CD4-positive, alpha-beta T cell (primary cell): Measurements from ENCODE around the gene E2F3. TPM values are rescaled to one million over a fixed set of nuclear protein-coding genes. Genes with fewer than 3 reads are reported as not detected.

Experiments used
- ATAC-seq: fragments of 200-7000 bp; cut with Tn5 transposase; one replicate; pipeline ENCODE4 v1.10.0; 2022; ENCODE audit warnings: mild to moderate bottlenecking; ENCODE audit not compliant: poor library complexity
- CTCF ChIA-PET: fragments of 350-600 bp; sonication (Branson Sonifier 250); formaldehyde crosslinking; loops from one replicate; lab custom pipeline; 2021; ENCODE audit warnings: antibody characterized with exemption, inconsistent platforms; lab: Charles Lee
- POLR2A ChIA-PET: fragments of 350-600 bp; sonication (Branson Sonifier 250); formaldehyde crosslinking; loops from one replicate; lab custom pipeline; 2021; ENCODE audit warnings: antibody characterized with exemption, inconsistent platforms; lab: Charles Lee
- DNase-seq, 14 experiments: peaks; one replicate each; pipeline ENCODE4 v3.0.0-alpha.2; 2013 to 2020; ENCODE audit warnings: mixed read lengths in 2 of 14
- H3K27ac ChIP-seq, 2 donors: one replicate each; pipeline versions ENCODE4 v1.5.1 to v1.7.0; 2013; ENCODE audit warnings: low read length in 2 of 2, low read depth in 1 of 2, mild to moderate bottlenecking in 1 of 2
- H3K27me3 ChIP-seq, 2 experiments: 1 replicate in 1 of 2; 2 replicates in 1 of 2; pipeline versions ENCODE4 v1.6.1 to v1.7.0; 2013; ENCODE audit warnings: low read length in 2 of 2, control low read depth in 1 of 2, mild to moderate bottlenecking in 1 of 2, moderate library complexity in 1 of 2; ENCODE audit not compliant: insufficient read depth in 2 of 2, control insufficient read depth in 1 of 2
- H3K36me3 ChIP-seq: one replicate; pipeline ENCODE4 v1.6.1; 2013; ENCODE audit warnings: low read length, control low read depth; ENCODE audit not compliant: insufficient read depth
- H3K4me1 ChIP-seq: one replicate; pipeline ENCODE4 v1.6.1; 2013; ENCODE audit warnings: low read length, control low read depth; ENCODE audit not compliant: insufficient read depth
- H3K4me3 ChIP-seq: one replicate; pipeline ENCODE4 v1.5.1; 2013; ENCODE audit warnings: mild to moderate bottlenecking, low read length, moderate library complexity
- H3K9me3 ChIP-seq, 2 experiments: 1 replicate in 1 of 2; 2 replicates in 1 of 2; pipeline versions ENCODE4 v1.6.1 to v1.7.0; 2013; ENCODE audit warnings: low read length in 2 of 2, mild to moderate bottlenecking in 2 of 2, control low read depth in 1 of 2, moderate library complexity in 1 of 2; ENCODE audit not compliant: control insufficient read depth in 1 of 2, insufficient read depth in 1 of 2
- H3K27ac Mint-ChIP-seq: one replicate; pipeline ENCODE4 v1.8.0; 2020; ENCODE audit warnings: mixed read lengths
- H3K27me3 Mint-ChIP-seq: one replicate; pipeline ENCODE4 v1.8.0; 2021; ENCODE audit warnings: mixed read lengths
- H3K36me3 Mint-ChIP-seq: one replicate; pipeline ENCODE4 v1.8.0; 2021; ENCODE audit warnings: low read depth, mixed read lengths
- H3K4me1 Mint-ChIP-seq: one replicate; pipeline ENCODE4 v1.8.0; 2021; ENCODE audit warnings: low read depth, mixed read lengths
- H3K4me3 Mint-ChIP-seq: one replicate; pipeline ENCODE4 v1.8.0; 2020; ENCODE audit warnings: mild to moderate bottlenecking, mixed read lengths
- H3K9me3 Mint-ChIP-seq: one replicate; pipeline ENCODE4 v1.8.0; 2020; ENCODE audit warnings: mixed read lengths
- intact Hi-C, 2 experiments: fragments of 100-400 bp; cut with DNase I in 1 of 2; cut with micrococcal nuclease in 1 of 2; formaldehyde crosslinking; loops; one replicate each; pipeline versions ENCODE4 v1.15.1 to v1.9.0; 2023 to 2025; cut with DNase I, micrococcal nuclease
- total RNA-seq, 174 experiments: library from RNA in 2 of 174; stranded (reverse) in 2 of 174; gene quantifications; one replicate each; pipeline ENCODE4 v1.2.3 and lab custom pipeline; 2021 to 2026
- TF ChIP-seq, protein P1 (sequence below): fragments of 200-600 bp; IDR thresholded peaks from one replicate; pipeline ENCODE4 v1.8.0; 2022; ENCODE audit warnings: antibody characterized with exemption, mild to moderate bottlenecking

Gene E2F3
- total RNA-seq, 2 experiments from 2014 or later, result 2.7 to 2.9 TPM

DNA sequence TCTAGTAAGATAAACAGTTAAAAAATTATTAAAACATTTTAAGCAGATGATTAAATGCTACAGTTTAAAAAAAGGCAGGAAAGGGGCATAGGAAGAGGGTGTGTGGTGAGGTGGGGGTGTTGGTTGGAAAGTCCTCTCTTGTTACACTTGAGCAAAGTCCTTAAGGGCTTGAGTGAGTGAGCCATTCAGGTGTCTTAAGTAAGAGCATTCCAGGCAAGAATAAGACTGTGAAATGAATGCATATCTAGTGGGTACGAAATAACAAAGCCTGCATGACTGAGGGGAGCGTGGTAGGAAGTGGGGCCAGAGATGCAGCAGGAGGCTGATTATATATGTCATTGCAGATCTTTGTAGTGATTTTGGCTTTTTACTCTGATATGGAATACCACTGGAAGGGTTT lies 137.7 kb downstream of the E2F3 start:
- H3K4me3 ChIP-seq, result no peak overlapping the region
- ChIA-PET POLR2A (no interaction called here), CTCF (no interaction called here)
- H3K36me3 ChIP-seq, result peaks cover 26% of the 10 kb centered on the region
- DNase-seq (no peak), ATAC-seq (no peak)
- H3K9me3 ChIP-seq, result no peaks in the 10 kb centered on the region
- intact Hi-C loops, result loop anchor here in 1 of 2 experiments (5.0 kb wide), 1 partner anchor 332 kb away; no protein-coding TSS in a partner anchor
- Mint-ChIP-seq H3K27ac (no peak overlapping the region), H3K4me1 (peaks cover 63% of the 10 kb centered on the region), H3K36me3 (peaks cover 83% of the 10 kb centered on the region), H3K4me3 (no peak overlapping the region), H3K27me3 (no peaks in the 10 kb centered on the region), H3K9me3 (no peaks in the 10 kb centered on the region)
- H3K27me3 ChIP-seq, result no peaks in the 10 kb centered on the region
- H3K27ac ChIP-seq, result no peak overlapping the region
- TF ChIP-seq, protein P1, sequence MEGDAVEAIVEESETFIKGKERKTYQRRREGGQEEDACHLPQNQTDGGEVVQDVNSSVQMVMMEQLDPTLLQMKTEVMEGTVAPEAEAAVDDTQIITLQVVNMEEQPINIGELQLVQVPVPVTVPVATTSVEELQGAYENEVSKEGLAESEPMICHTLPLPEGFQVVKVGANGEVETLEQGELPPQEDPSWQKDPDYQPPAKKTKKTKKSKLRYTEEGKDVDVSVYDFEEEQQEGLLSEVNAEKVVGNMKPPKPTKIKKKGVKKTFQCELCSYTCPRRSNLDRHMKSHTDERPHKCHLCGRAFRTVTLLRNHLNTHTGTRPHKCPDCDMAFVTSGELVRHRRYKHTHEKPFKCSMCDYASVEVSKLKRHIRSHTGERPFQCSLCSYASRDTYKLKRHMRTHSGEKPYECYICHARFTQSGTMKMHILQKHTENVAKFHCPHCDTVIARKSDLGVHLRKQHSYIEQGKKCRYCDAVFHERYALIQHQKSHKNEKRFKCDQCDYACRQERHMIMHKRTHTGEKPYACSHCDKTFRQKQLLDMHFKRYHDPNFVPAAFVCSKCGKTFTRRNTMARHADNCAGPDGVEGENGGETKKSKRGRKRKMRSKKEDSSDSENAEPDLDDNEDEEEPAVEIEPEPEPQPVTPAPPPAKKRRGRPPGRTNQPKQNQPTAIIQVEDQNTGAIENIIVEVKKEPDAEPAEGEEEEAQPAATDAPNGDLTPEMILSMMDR, result no peak
- no peaks in the 10 kb centered on the region for H3K4me1 ChIP-seq

GRCh38 chr6:20540683-20541082 lies 139.0 kb downstream of the E2F3 start:
- Histone ChIP-seq H3K27me3 (no peaks in the 10 kb centered on the region), H3K27ac (no peak overlapping the region), H3K4me1 (no peaks in the 10 kb centered on the region), H3K36me3 (peaks cover 30% of the 10 kb centered on the region), H3K4me3 (no peak overlapping the region), H3K9me3 (no peaks in the 10 kb centered on the region)
- intact Hi-C loops, result no loop called here
- Mint-ChIP-seq H3K36me3 (peaks cover 80% of the 10 kb centered on the region), H3K9me3 (no peaks in the 10 kb centered on the region), H3K4me3 (no peak overlapping the region), H3K27me3 (no peaks in the 10 kb centered on the region), H3K4me1 (peaks cover 56% of the 10 kb centered on the region), H3K27ac (peak overlapping the region; percentile 36)
- TF ChIP-seq, protein P1, result no peak
- POLR2A ChIA-PET, result no interaction called here
- ATAC-seq, result no peak
- DNase-seq, result no peak
- CTCF ChIA-PET, result no interaction called here

DNA sequence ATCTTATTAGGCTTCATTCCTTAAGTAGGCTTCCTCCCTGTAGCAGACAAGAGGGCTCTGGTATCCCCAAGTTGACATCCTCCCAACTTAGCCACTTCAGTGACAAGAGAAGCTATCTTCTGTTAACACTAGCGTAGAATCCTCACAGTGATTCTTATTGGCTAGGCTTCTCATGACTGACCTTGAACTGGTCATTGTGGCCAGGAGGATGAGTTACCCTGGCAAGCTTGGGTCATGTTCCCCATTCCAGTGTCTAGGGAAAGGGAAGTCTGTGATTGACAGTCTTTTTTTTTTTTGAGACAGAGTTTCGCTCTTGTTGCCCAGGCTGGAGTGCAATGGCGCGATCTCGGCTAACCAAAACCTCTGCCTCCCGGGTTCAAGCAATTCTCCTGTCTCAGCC lies 139.7 kb downstream of the E2F3 start:
- peaks cover 83% of the 10 kb centered on the region for H3K36me3 Mint-ChIP-seq
- no peak for DNase-seq
- no peak for ATAC-seq
- Histone ChIP-seq H3K9me3 (no peaks in the 10 kb centered on the region), H3K36me3 (peaks cover 36% of the 10 kb centered on the region), H3K4me1 (no peaks in the 10 kb centered on the region), H3K4me3 (no peak overlapping the region), H3K27me3 (no peaks in the 10 kb centered on the region), H3K27ac (no peak overlapping the region)
- TF ChIP-seq, protein P1, result no peak
- intact Hi-C loops, result no loop called here
- no peaks in the 10 kb centered on the region for H3K9me3 Mint-ChIP-seq
- ChIA-PET CTCF (no interaction called here), POLR2A (no interaction called here)
- peaks cover 56% of the 10 kb centered on the region for H3K4me1 Mint-ChIP-seq
- H3K27me3 Mint-ChIP-seq, result no peaks in the 10 kb centered on the region
- H3K27ac Mint-ChIP-seq, result no peak overlapping the region
- no peak overlapping the region for H3K4me3 Mint-ChIP-seq
